Left lung (tissue), 14 donors: ENCODE results near the gene EMC1. TPM values are rescaled to one million over a fixed set of nuclear protein-coding genes. Genes with fewer than 3 reads are reported as not detected.
A peak's percentile ranks its signal among the peaks of the same experiment; 100 is the strongest.
"Not testable (repeated sequence)": the region's sequence is repeated elsewhere in the genome, so short reads cannot be mapped to it uniquely, and the experiment has no call there.

Experiments used
- ATAC-seq: fragments of 200-7000 bp; cut with Tn5 transposase; one replicate; pipeline ENCODE4 v1.9.1; 2020; ENCODE audit warnings: moderate library complexity
- DNase-seq, 4 donors: peaks; one replicate each; pipeline ENCODE4 v3.0.0-alpha.2; 2013 to 2020
- H3K27ac ChIP-seq, 2 donors: fragments of 200-600 bp; sonication (generic) in 1 of 2; one replicate each; pipeline versions ENCODE4 v1.5.0 to v1.8.0; 2020 to 2021
- H3K27me3 ChIP-seq, 2 donors: fragments of 200-600 bp; sonication (generic) in 1 of 2; one replicate each; pipeline versions ENCODE4 v1.5.0 to v1.8.0; 2020 to 2021
- H3K36me3 ChIP-seq, 2 donors: fragments of 200-600 bp; sonication (generic) in 1 of 2; one replicate each; pipeline versions ENCODE4 v1.5.0 to v1.8.0; 2020 to 2021
- H3K4me1 ChIP-seq, 2 donors: fragments of 200-600 bp; one replicate each; pipeline ENCODE4 v1.8.0; 2021
- H3K4me3 ChIP-seq, 2 donors: fragments of 200-600 bp; sonication (generic) in 1 of 2; one replicate each; pipeline versions ENCODE4 v1.5.0 to v1.8.0; 2020 to 2021; ENCODE audit warnings: mild to moderate bottlenecking in 1 of 2
- H3K9me3 ChIP-seq, 2 donors: fragments of 200-600 bp; sonication (generic) in 1 of 2; one replicate each; pipeline versions ENCODE4 v1.5.0 to v1.8.0; 2020 to 2021
- CTCF ChIP-seq, 2 donors: fragments of 200-600 bp; sonication (generic) in 1 of 2; IDR thresholded peaks; one replicate each; pipeline versions ENCODE4 v1.5.0 to v1.8.0; 2021; ENCODE audit warnings: antibody characterized with exemption in 2 of 2
- intact Hi-C, 2 donors: fragments of 100-400 bp; cut with DNase I; formaldehyde crosslinking; loops; one replicate each; pipeline versions ENCODE4 v1.11.2 to v1.14.2; 2022
- long read RNA-seq, 12 donors: library from polyadenylated mRNA in 2 of 12; unstranded in 2 of 12; transcript quantifications; one replicate each; pipeline ENCODE4 v2.0.0 and lab custom pipeline, GENCODE V29; 2019 to 2026
- polyA plus RNA-seq, 6 donors: library from polyadenylated mRNA; unstranded; fragments of 120-200 nt; gene quantifications; one replicate each; pipeline ENCODE4 v1.2.1, GENCODE V29; 2013; ENCODE audit not compliant: insufficient read length in 6 of 6
- total RNA-seq, 2 donors: library from RNA; stranded (reverse); fragmentation: NEBNext Ultra II Directional; extraction: Animal tissue kit (Norgen Biotek cat#: 25700); gene quantifications; one replicate each; pipeline ENCODE4 v1.2.1, GENCODE V29; 2021
- donor health status: DM: no; HTN: yes; CAD: no.
- donor health status: DM: no; HTN: no; CAD: no.

EMC1 gene
- total RNA-seq (10 to 100 TPM; 43.7 to 53.7 TPM), polyA plus RNA-seq (10 to 100 TPM; 48.6 to 55.5 (median 52.4) TPM)
- long read RNA-seq, donor 1, full-length matches to known transcripts: 5 of 24 reads
- long read RNA-seq, donor 1, partial matches to known transcripts: 13 of 24 reads
- long read RNA-seq, donor 1, other reads (novel, unspliced or antisense): 6 of 24 reads
- long read RNA-seq, donor 2, full-length matches to known transcripts: 8 of 8 reads
- long read RNA-seq, donor 2, partial matches to known transcripts: 0 of 8 reads
- long read RNA-seq, donor 2, other reads (novel, unspliced or antisense): 0 of 8 reads
- long read RNA-seq, donor 3, full-length matches to known transcripts: 2 of 2 reads
- long read RNA-seq, donor 3, partial matches to known transcripts: 0 of 2 reads
- long read RNA-seq, donor 3, other reads (novel, unspliced or antisense): 0 of 2 reads
- long read RNA-seq, donor 4, full-length matches to known transcripts: 5 of 8 reads
- long read RNA-seq, donor 4, partial matches to known transcripts: 2 of 8 reads
- long read RNA-seq, donor 4, other reads (novel, unspliced or antisense): 1 of 8 reads
- long read RNA-seq, donor 5, full-length matches to known transcripts: 5 of 5 reads
- long read RNA-seq, donor 5, partial matches to known transcripts: 0 of 5 reads
- long read RNA-seq, donor 5, other reads (novel, unspliced or antisense): 0 of 5 reads
- long read RNA-seq, donor 6, full-length matches to known transcripts: 3 of 3 reads
- long read RNA-seq, donor 6, partial matches to known transcripts: 0 of 3 reads
- long read RNA-seq, donor 6, other reads (novel, unspliced or antisense): 0 of 3 reads
- long read RNA-seq, donor 7, full-length matches to known transcripts: 6 of 31 reads
- long read RNA-seq, donor 7, partial matches to known transcripts: 0 of 31 reads
- long read RNA-seq, donor 7, other reads (novel, unspliced or antisense): 25 of 31 reads
- long read RNA-seq, donor 8, partial matches to known transcripts: 17 of 19 reads
- long read RNA-seq, donor 8, other reads (novel, unspliced or antisense): 0 of 19 reads
- long read RNA-seq, donor 9: 0 reads
- long read RNA-seq, donor 10, full-length matches to known transcripts: 3 of 5 reads
- long read RNA-seq, donor 10, partial matches to known transcripts: 1 of 5 reads
- long read RNA-seq, donor 10, other reads (novel, unspliced or antisense): 1 of 5 reads
- long read RNA-seq, donor 11, full-length matches to known transcripts: 2 of 2 reads
- long read RNA-seq, donor 11, partial matches to known transcripts: 0 of 2 reads
- long read RNA-seq, donor 11, other reads (novel, unspliced or antisense): 0 of 2 reads
- long read RNA-seq, donor 12, full-length matches to known transcripts: 4 of 10 reads
- long read RNA-seq, donor 12, partial matches to known transcripts: 6 of 10 reads
- long read RNA-seq, donor 12, other reads (novel, unspliced or antisense): 0 of 10 reads

GRCh38 chr1:19251305-19252196 is at the start of gene EMC1, which contains the start of gene MRTO4:
Gene EMC1, minus strand, starts transcription at chr1:19251524. Its CDS starts 15 bp downstream, at chr1:19251509.
Gene MRTO4, plus strand, starts transcription at chr1:19251805. Its CDS starts 31 bp downstream, at chr1:19251836.
- H3K27me3 ChIP-seq: no peaks in the 10 kb centered on the region
- intact Hi-C loops: no loop called here
- peak within 1 kb of the TSS; percentile 95 to 97 for H3K27ac ChIP-seq
- H3K36me3 ChIP-seq: peaks cover 0 to 18% of the 10 kb centered on the region in 2 donors
- H3K9me3 ChIP-seq: no peaks in the 10 kb centered on the region
- peak within 1 kb of the TSS; percentile 89 to 94 for H3K4me3 ChIP-seq
- TF ChIP-seq CTCF (IDR thresholded peaks at IDR 0.05): no peak
- peaks cover 20 to 44% of the 10 kb centered on the region in 2 donors for H3K4me1 ChIP-seq
- ATAC-seq (peak; percentile 99), DNase-seq (peak; percentile 87 to 97 (median 90))

GRCh38 chr1:19300211-19300610 is 48.9 kb upstream of the EMC1 start:
- ATAC-seq (no peak), DNase-seq (no peak)
- H3K36me3 ChIP-seq: peaks cover 0 to 28% of the 10 kb centered on the region in 2 donors
- intact Hi-C loops: no loop called here
- no peak for TF ChIP-seq CTCF (IDR thresholded peaks at IDR 0.05)
- H3K9me3 ChIP-seq: peaks cover 0 to 8% of the 10 kb centered on the region in 2 donors
- no peaks in the 10 kb centered on the region for H3K4me1 ChIP-seq
- no peaks in the 10 kb centered on the region for H3K27me3 ChIP-seq
- H3K27ac ChIP-seq: no peak overlapping the region
- no peak overlapping the region for H3K4me3 ChIP-seq

GRCh38 chr1:19294638-19295037 is 43.3 kb upstream of the EMC1 start:
- H3K9me3 ChIP-seq: peaks cover 0 to 30% of the 10 kb centered on the region in 2 donors
- no peak for TF ChIP-seq CTCF (IDR thresholded peaks at IDR 0.05)
- no peaks in the 10 kb centered on the region for H3K36me3 ChIP-seq
- intact Hi-C loops: no loop called here
- H3K4me3 ChIP-seq: no peak overlapping the region
- no peak for ATAC-seq
- H3K27me3 ChIP-seq: no peaks in the 10 kb centered on the region
- no peak overlapping the region for H3K27ac ChIP-seq
- DNase-seq: no peak
- H3K4me1 ChIP-seq: no peaks in the 10 kb centered on the region

GRCh38 chr1:19289244-19289643 is 37.9 kb upstream of the EMC1 start:
- peak overlapping the region; percentile 29 to 34 for H3K4me3 ChIP-seq
- ATAC-seq: peak; percentile 4
- peaks cover 0 to 12% of the 10 kb centered on the region in 2 donors for H3K9me3 ChIP-seq
- DNase-seq: no peak
- H3K27me3 ChIP-seq: peaks cover 0 to 17% of the 10 kb centered on the region in 2 donors
- intact Hi-C loops: no loop called here
- peaks cover 0 to 11% of the 10 kb centered on the region in 2 donors for H3K4me1 ChIP-seq
- no peak for TF ChIP-seq CTCF (IDR thresholded peaks at IDR 0.05)
- H3K27ac ChIP-seq: no peak overlapping the region
- no peaks in the 10 kb centered on the region for H3K36me3 ChIP-seq

- H3K9me3 ChIP-seq, intact Hi-C loops: not testable (repeated sequence)
- peak within 1 kb of the TSS; percentile 29 to 34 for H3K4me3 ChIP-seq
These were observed 37.3 kb upstream of the EMC1 start, which contains the start of gene AKR7A3 for GRCh38 chr1:19288324-19289241. Gene AKR7A3, minus strand, starts transcription at chr1:19288770. Its CDS starts 61 bp downstream, at chr1:19288709.

More at GRCh38 chr1:19288324-19289241, 37.3 kb upstream of the EMC1 start, which contains the start of gene AKR7A3:
- Histone ChIP-seq H3K27me3 (peaks cover 0 to 17% of the 10 kb centered on the region in 2 donors), H3K4me1 (peaks cover 0 to 11% of the 10 kb centered on the region in 2 donors)
- DNase-seq (peak in 3 of 4 donors; percentile 36 to 91 (median 65)), ATAC-seq (peak; percentile 98)
- H3K27ac ChIP-seq, H3K36me3 ChIP-seq: not testable (repeated sequence)
